HG02759 (cell line): ENCODE data around the gene COLEC11.
A peak's percentile ranks its signal among the peaks of the same experiment; 100 is the strongest.

Experiments
- ATAC-seq: cut with Tn5 transposase; IDR thresholded peaks from one replicate; pipeline ENCODE4 v1.9.1; 2021; ENCODE audit warnings: mild to moderate bottlenecking, moderate library complexity; ENCODE audit not compliant: unreplicated experiment

COLEC11 gene

GRCh38 chr2:3637311-3637675 is 42.4 kb downstream of the COLEC11 start:
- no peak for ATAC-seq

- ATAC-seq, result no peak
Measured at GRCh38 chr2:3637692-3638455, 43.0 kb downstream of the COLEC11 start.

GRCh38 chr2:3638456-3638810 is 43.5 kb downstream of the COLEC11 start:
- ATAC-seq, result no peak

GRCh38 chr2:3639015-3639630 is 44.2 kb downstream of the COLEC11 start:
- no peak for ATAC-seq

- no peak for ATAC-seq
Measured at GRCh38 chr2:3639653-3640052, 44.7 kb downstream of the COLEC11 start.

GRCh38 chr2:3641181-3641580 is 46.3 kb downstream of the COLEC11 start:
- ATAC-seq, result no peak

DNA sequence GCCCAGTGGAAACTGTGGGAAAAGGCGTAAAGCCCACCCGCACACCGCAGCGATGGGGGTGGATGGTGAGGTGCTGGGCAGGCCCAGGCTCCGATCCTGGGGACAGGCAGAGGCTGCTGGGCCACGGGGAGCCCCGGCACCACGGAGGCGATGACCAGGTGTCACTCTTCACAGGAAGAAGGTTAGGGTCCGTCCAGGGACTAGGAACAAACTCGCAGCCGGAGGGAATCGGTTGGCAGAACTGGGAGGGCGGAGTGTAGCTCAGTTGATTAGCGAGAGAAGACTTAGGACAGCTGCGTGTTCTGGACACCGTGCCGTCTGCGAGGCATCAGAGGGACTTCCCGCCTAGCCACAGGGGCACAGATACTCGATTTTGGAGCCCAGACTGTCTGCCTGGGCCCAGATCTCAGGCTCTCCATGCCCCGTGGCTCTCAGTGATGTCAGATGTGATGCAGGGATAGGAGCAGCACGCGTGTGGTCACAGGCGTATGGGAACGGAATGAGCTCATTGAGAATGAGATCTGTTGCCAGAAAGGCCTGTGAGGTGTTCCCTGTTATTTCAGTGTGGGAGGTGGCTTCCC is 47.0 kb downstream of the COLEC11 start:
- ATAC-seq, result no peak

GRCh38 chr2:3642521-3643215 is 47.8 kb downstream of the COLEC11 start:
- no peak for ATAC-seq

DNA sequence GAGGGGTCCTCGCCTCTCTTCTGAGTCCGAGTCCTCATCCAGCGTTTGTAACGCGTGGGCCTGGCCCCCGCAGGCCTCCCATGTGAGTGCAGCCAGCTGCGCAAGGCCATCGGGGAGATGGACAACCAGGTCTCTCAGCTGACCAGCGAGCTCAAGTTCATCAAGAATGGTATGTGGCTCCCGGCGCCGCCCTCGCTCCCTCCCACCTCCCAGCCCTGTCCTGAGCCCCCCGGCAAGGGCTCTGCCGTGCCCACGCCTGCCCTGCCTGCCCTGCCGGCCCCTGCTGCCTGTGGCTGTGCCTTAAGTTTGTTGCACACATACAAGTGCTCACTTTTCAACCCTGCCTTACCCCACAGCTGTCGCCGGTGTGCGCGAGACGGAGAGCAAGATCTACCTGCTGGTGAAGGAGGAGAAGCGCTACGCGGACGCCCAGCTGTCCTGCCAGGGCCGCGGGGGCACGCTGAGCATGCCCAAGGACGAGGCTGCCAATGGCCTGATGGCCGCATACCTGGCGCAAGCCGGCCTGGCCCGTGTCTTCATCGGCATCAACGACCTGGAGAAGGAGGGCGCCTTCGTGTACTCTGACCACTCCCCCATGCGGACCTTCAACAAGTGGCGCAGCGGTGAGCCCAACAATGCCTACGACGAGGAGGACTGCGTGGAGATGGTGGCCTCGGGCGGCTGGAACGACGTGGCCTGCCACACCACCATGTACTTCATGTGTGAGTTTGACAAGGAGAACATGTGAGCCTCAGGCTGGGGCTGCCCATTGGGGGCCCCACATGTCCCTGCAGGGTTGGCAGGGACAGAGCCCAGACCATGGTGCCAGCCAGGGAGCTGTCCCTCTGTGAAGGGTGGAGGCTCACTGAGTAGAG is 48.7 kb downstream of the COLEC11 start:
- ATAC-seq, result no peak

GRCh38 chr2:3644246-3644525 is 49.3 kb downstream of the COLEC11 start:
- ATAC-seq, result peak; percentile 45

- no peak for ATAC-seq
Measured at GRCh38 chr2:3644891-3645605, 50.1 kb downstream of the COLEC11 start.

- ATAC-seq, result no peak
Measured at GRCh38 chr2:3645745-3646389, 51.0 kb downstream of the COLEC11 start.

GRCh38 chr2:3646446-3646845 is 51.5 kb downstream of the COLEC11 start:
- no peak for ATAC-seq

DNA sequence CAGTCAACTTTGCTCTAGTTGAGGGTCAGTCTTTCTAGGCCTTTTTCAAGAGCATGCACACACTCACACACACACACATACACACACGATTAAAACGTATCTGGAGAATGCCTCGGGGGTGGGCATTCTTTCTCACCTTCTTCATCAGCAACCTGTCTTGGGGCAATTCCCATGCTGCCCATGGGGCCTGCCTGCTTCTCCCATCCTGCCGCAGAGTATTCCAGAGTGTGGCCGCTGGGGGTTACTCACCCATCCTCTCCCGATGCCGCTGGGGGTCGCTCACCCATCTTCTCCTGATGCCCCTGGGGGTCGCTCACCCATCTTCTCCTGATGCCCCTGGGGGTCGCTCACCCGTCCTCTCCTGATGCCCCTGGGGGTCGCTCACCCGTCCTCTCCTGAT is 52.3 kb downstream of the COLEC11 start:
- no peak for ATAC-seq

- ATAC-seq, result no peak
Measured at GRCh38 chr2:3647831-3648651, 53.1 kb downstream of the COLEC11 start.

- no peak for ATAC-seq
Measured at GRCh38 chr2:3648652-3649177, 53.8 kb downstream of the COLEC11 start.

DNA sequence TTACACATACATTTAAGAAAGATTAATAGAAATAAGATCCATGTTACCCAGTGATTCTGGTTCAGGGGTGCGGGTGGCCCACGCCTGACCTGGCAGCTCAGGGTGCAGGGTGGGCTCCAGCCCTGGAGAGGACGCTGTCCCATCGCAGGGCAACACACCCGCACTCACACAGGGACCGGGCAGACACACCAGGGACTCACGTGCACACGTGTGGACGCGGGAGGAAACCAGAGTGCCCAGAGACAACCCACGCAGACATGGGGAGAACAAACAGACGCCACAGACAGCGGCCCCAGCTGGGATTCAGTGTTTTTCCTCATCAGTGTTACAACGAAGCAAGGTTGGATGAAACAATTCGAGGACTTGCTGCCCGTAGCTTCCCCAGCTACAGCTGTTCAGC is 54.7 kb downstream of the COLEC11 start:
- ATAC-seq, result no peak

DNA sequence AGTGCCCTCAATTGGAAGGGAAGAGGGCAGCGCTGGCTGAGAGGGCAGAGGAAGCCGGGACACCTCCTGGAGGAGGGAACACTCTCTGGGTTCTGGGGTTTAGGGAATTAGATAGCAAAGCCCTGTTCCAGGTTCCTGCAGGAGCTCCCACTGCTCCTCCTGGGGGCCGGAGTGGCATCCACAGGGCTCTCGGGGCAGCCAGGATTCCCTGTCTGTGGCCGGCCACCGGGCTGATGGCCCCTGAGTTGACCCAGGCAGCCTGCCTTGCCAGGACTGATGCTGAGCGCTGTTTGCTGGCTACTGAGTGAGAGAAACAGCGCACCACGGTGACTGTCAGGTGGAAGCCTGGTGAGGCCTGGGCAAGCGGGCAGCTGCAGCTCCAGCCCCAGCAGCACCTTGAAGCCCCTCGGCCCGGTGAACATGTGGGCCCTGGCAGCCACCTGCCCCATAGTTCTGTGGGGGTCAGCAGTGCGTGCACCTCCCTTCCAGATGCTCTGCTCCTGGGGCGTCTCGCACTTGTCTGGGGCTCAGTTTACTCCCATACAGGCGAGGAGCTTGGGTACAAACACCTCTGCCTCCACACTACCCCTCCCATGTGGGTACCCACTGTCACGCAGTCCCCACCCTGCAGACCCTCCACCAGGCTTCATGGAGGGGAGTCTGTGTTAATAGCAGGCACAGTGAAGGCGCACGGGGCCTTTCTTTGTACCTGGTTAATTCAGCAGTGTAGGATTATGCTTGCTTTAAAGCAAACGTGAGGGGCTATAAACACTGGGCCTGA is 55.4 kb downstream of the COLEC11 start:
- no peak for ATAC-seq
